Heart left ventricle (tissue), 13 donors: ENCODE results near the gene GNAO1.

Source experiments
- CTCF ChIP-seq, 12 donors: fragments of 200-600 bp; sonication (generic) in 4 of 12; IDR thresholded peaks; one replicate each; pipeline versions ENCODE4 v1.5.0 to v1.8.0; 2018 to 2022; ENCODE audit warnings: antibody characterized with exemption in 12 of 12, mild to moderate bottlenecking in 5 of 12
- POLR2A ChIP-seq, 2 donors: fragments of 450-650 bp; IDR thresholded peaks; one replicate each; pipeline ENCODE4 v1.6.1; 2017; ENCODE audit warnings: antibody characterized with exemption in 2 of 2, mild to moderate bottlenecking in 2 of 2, moderate library complexity in 2 of 2
- donor health status: ischemic (EF 13 %, LVEDD 7.1; RV severe dilation, severe dysfunction).
- donor health status: DM: no; HTN: yes; CAD: no.
- donor health status: DM: no; HTN: no; CAD: no.
- donor health status: ischemic (EF 25% LVEDD 6.9; RV normal size, moderate dysfunction).
- donor health status: ischemic (EF 25% LVEDD 5.7; RV mildly dilated, moderate dysfunction).
- donor health status: ischemic (EF 35%, LVEDD 5.7; RV mildly dilated, moderate dysfunction).
- donor health status: nonischemic (EF 11% LVEDD 7.7; RV severe dilation, severe dysfunction).
- donor health status: DM: yes; HTN: yes; CAD: no.
- donor health status: PGD.
- donor health status: ischemic (EF 29% LVEDD 5.4; RV normal size, mild dysfunction).
- donor health status: nonischemic (EF 23%, LVEDD 6.1; RV moderate dilation, normal function).

- TF ChIP-seq CTCF (IDR thresholded peaks at IDR 0.05) (no peak), POLR2A (IDR thresholded peaks at IDR 0.05) (no peak)
These were observed 208.2 kb downstream of the GNAO1 start for GRCh38 chr16:56399486-56399885.
